Panc1 (cell line): ENCODE results near the gene ALAS2. TPM values are rescaled to one million over a fixed set of nuclear protein-coding genes. Genes with fewer than 3 reads are reported as not detected.

ENCODE experiments used
- ATAC-seq: fragments of 200-7000 bp; cut with Tn5 transposase; 2 replicates; pipeline ENCODE4 v1.9.1; 2020; ENCODE audit warnings: mild to moderate bottlenecking, moderate library complexity
- BruUV-seq: library from RNA; stranded (reverse); fragments of 400-500 nt; replicated peaks from 2 replicates; lab custom pipeline; 2021; lab: Mats Ljungman, UMichigan
- CTCF ChIA-PET: fragments of 300-600 bp; sonication (Branson Sonifier 250); formaldehyde crosslinking; loops from one replicate; lab custom pipeline; 2022; ENCODE audit warnings: antibody characterized with exemption; lab: Charles Lee
- POLR2A ChIA-PET: fragments of 300-600 bp; sonication (Branson Sonifier 250); formaldehyde crosslinking; loops from one replicate; lab custom pipeline; 2022; ENCODE audit warnings: antibody characterized with exemption; lab: Charles Lee
- DNase-seq: peaks from one replicate; pipeline ENCODE4 v3.0.0-alpha.2; 2010; ENCODE audit warnings: low read depth, low spot score
- H3K27ac ChIP-seq: 2 replicates; pipeline ENCODE4 v1.5.1; 2011; ENCODE audit warnings: mild to moderate bottlenecking, low read length, inconsistent platforms
- H3K27me3 ChIP-seq: fragments of 200-500 bp; sonication (Bioruptor generic); 2 replicates; pipeline ENCODE4 v1.6.0; 2014; ENCODE audit warnings: low read length, inconsistent platforms; ENCODE audit not compliant: control insufficient read depth, insufficient read depth
- H3K36me3 ChIP-seq: fragments of 200-500 bp; sonication (Bioruptor generic); 2 replicates; pipeline ENCODE4 v1.5.1; 2014; ENCODE audit warnings: inconsistent platforms, mild to moderate bottlenecking, low read length, moderate library complexity; ENCODE audit not compliant: control insufficient read depth, insufficient read depth
- H3K4me1 ChIP-seq: 2 replicates; pipeline ENCODE4 v1.5.1; 2011; ENCODE audit warnings: inconsistent platforms, mild to moderate bottlenecking, low read length, moderate library complexity; ENCODE audit not compliant: control insufficient read depth, insufficient read depth
- H3K4me3 ChIP-seq, 2 experiments: 2 replicates each; pipeline ENCODE4 v1.5.1; 2011 to 2012; ENCODE audit warnings: low read depth in 2 of 2, low read length in 2 of 2, mild to moderate bottlenecking in 2 of 2, inconsistent platforms in 1 of 2, moderate library complexity in 1 of 2
- H3K9me3 ChIP-seq: fragments of 200-500 bp; sonication (Bioruptor generic); 2 replicates; pipeline ENCODE4 v1.5.1; 2014; ENCODE audit warnings: low read depth, mild to moderate bottlenecking, inconsistent platforms, low read length, moderate library complexity; ENCODE audit not compliant: control insufficient read depth, insufficient read depth
- CTCF ChIP-seq: fragments of 450-650 bp; IDR thresholded peaks from 2 replicates; pipeline ENCODE4 v1.5.1; 2017; ENCODE audit warnings: mild to moderate bottlenecking
- POLR2AphosphoS5 ChIP-seq: IDR thresholded peaks from 2 replicates; pipeline ENCODE4 v1.6.1; 2012; ENCODE audit warnings: mild to moderate bottlenecking, low read depth, low read length, moderate library complexity
- REST ChIP-seq, 2 experiments: IDR thresholded peaks; 2 replicates each; pipeline ENCODE4 v1.6.1; 2011 to 2012; ENCODE audit warnings: low read depth in 2 of 2, control low read depth in 1 of 2, low read length in 1 of 2, mild to moderate bottlenecking in 1 of 2, moderate library complexity in 1 of 2; ENCODE audit not compliant: insufficient read depth in 1 of 2
- SIN3A ChIP-seq: IDR thresholded peaks from 2 replicates; pipeline ENCODE4 v1.6.1; 2012; ENCODE audit warnings: low read depth, mild to moderate bottlenecking, low read length, moderate library complexity, borderline replicate concordance; ENCODE audit not compliant: insufficient read depth
- TCF7L2 ChIP-seq: IDR thresholded peaks from 2 replicates; pipeline ENCODE4 v1.6.1; 2011; ENCODE audit warnings: mild to moderate bottlenecking, low read depth, low read length, inconsistent platforms
- in situ Hi-C: cut with HindIII; loops from 2 replicates; pipeline ENCODE4 v1.10.0; 2016; ENCODE audit warnings: low sequenced_read_pairs, low pct_unique_long_range_greater_than_20kb
- intact Hi-C: fragments of 100-400 bp; cut with micrococcal nuclease; formaldehyde crosslinking; loops from one replicate; pipeline ENCODE4 v1.10.0; 2022; ENCODE audit not compliant: unreplicated experiment
- total RNA-seq: library from RNA; stranded (reverse); gene quantifications from one replicate; pipeline ENCODE4 v1.2.1, GENCODE V29; 2021; ENCODE audit not compliant: unreplicated experiment

ALAS2 gene
- total RNA-seq, 1 experiment from 2014 or later = not detected

DNA sequence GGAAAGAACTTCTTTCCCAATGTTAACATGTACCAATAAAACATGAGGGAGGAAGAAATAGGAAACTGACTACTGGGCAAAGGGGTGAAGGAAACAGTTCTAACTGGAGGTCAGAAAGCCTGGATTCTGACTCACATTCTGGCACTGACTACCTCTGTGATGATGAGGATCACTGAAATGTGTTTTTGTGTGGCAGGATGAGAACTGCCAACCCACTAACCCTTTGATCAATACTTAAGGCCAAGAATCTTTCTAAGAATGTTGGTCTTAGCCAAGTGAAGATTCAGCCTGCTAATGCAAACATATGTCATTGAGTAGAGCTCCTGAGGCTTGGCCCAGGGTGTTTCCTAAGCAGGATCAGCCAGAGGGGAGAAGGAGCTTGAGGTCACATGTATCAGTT lies 4.6 kb downstream of the ALAS2 start:
- CTCF ChIA-PET = no interaction called here
- Histone ChIP-seq H3K27ac (no peak overlapping the region), H3K36me3 (no peaks in the 10 kb centered on the region), H3K27me3 (no peaks in the 10 kb centered on the region), H3K9me3 (no peaks in the 10 kb centered on the region), H3K4me3 (no peak overlapping the region), H3K4me1 (no peaks in the 10 kb centered on the region)
- no peak for ATAC-seq
- intact Hi-C loops = no loop called here
- DNase-seq = no peak
- in situ Hi-C loops = no loop called here
- POLR2A ChIA-PET = no interaction called here
- TF ChIP-seq CTCF = no peak
- no peak for TF ChIP-seq POLR2AphosphoS5
- no peak for TF ChIP-seq TCF7L2
- TF ChIP-seq REST (IDR thresholded peaks at IDR 0.05; ENCODE audit: insufficient read depth in 1 of 2, low read depth in 2 of 2, low read length in 1 of 2) = no peak
- no peak for TF ChIP-seq SIN3A
- BruUV-seq = no TSS peak

DNA sequence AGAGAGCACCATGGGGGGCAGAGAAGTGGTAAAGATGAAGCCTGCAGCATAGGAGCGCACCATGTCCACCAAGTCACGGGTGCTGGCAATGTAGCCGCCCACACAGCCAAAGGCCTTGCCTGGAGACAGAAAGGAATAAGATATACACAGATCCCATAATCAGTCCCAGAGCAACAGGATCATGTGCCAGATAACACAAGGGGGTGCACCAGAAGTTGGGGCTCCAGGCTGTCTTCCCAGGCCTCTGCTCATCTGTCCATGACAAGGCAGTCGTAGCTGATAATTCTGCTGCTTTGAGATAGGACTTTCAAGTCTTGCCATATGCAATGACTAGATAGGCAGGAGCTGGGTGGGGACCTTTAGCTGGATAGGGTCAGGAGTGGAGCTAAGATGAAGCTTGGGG lies 15.9 kb downstream of the ALAS2 start:
- no TSS peak for BruUV-seq
- no peak overlapping the region for H3K27ac ChIP-seq
- ChIA-PET CTCF (no interaction called here), POLR2A (no interaction called here)
- H3K36me3 ChIP-seq = no peaks in the 10 kb centered on the region
- H3K4me3 ChIP-seq = no peak overlapping the region
- ATAC-seq (no peak), DNase-seq (no peak)
- intact Hi-C loops = no loop called here
- no peaks in the 10 kb centered on the region for H3K4me1 ChIP-seq
- in situ Hi-C loops = no loop called here
- no peaks in the 10 kb centered on the region for H3K27me3 ChIP-seq
- TF ChIP-seq SIN3A (no peak), CTCF (no peak), REST (IDR thresholded peaks at IDR 0.05; ENCODE audit: insufficient read depth in 1 of 2, low read depth in 2 of 2, low read length in 1 of 2) (no peak), POLR2AphosphoS5 (no peak), TCF7L2 (no peak)
- H3K9me3 ChIP-seq = no peaks in the 10 kb centered on the region
